GM19395 (cell line): ENCODE measurements around the gene SRPK1.

Experiments used
- ATAC-seq: cut with Tn5 transposase; IDR thresholded peaks from one replicate; pipeline ENCODE4 v1.9.1; 2021; ENCODE audit warnings: mild to moderate bottlenecking, moderate library complexity; ENCODE audit not compliant: unreplicated experiment

The SRPK1 gene

DNA sequence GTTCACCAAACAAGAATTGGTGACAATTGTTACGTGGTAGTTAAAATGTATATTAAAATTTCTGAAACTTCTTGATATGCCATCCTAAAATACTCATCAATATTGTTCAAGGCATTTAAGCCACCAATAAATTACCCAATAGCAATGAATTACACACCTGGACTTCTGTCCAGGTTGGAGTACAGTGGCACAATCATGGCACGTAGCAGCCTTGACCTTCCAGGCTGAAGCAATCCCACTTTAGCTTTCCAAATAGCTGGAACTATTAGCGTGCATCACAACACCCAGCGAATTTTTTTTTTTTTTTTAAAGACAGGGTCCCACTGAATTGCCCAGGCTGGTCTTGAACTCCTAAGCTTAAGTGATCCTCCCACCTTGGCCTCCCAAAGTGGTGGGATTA is 17.2 kb downstream of the SRPK1 start:
- no peak for ATAC-seq

DNA sequence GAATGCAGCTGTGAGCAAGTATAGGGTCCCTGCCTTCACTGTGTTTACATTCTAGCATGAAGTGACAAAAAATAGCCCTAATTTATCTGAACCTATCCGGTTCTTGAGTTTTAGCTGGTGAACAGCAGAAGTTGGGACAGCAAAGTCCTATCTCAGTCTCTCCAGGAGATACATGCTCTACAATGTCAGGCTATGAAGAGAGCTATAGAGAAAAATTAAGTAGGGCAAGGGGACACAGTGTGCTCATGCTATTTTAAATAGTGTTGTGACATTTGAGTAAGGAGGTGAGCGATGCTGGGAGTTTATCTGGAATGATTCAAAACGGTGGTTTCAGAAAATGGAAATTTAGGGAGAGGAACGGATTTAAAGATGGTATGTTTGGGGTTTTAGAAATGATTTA is 20.4 kb downstream of the SRPK1 start:
- no peak for ATAC-seq

DNA sequence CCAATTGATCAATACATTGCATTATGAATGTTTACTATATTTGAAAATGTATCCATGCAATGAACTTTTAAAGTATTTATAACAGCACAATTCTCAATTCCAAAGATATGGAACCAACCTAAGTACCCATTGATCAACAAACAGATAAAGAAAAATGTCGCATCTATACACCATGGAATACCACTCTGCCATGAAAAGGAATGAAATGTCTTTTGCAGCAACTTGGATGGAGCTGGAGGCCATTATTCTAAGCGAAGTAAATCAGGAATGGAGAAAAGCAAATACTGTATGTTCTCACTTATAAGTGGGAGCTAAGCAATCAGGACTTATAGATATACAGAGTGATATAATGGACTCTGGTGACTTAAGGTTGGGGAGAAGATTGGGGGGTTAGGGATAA is 22.9 kb downstream of the SRPK1 start:
- ATAC-seq: no peak

DNA sequence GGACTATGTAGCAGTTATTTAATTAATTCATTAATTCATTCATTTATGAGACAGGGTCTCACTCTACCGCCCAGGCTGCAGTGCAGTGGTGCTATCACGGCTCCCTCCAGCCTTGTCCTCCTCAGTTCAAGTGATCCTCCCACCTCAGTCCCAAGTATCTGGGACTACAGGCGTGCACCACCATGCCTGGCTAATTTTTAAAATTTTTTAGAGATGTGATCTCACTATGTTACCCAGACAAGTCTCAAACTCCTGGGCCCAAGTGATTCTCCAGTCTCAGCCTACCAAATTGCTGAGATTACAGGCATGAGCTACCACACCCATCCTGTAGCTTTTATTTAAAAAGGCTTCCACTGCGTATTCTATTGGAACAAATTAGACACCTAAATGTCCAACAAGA is 23.4 kb downstream of the SRPK1 start:
- ATAC-seq: no peak

DNA sequence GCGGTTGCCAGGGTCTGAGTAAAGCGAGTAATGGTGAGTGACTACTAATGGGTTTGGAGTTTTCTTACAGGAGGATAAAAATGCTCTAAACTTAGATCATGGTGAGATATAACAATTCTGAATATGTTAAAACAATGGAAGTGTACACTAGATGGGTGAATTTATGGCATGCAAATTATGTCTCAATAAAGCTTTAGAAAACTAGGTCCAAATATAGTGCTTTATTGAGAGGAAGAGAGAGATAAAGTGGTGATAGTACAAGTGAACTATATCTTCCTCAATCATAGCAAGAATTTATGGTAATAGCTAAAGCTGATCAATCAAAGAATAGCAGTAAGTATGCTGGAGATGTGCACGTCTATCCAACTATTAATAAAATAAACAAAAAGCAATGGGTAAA is 23.9 kb downstream of the SRPK1 start:
- no peak for ATAC-seq

DNA sequence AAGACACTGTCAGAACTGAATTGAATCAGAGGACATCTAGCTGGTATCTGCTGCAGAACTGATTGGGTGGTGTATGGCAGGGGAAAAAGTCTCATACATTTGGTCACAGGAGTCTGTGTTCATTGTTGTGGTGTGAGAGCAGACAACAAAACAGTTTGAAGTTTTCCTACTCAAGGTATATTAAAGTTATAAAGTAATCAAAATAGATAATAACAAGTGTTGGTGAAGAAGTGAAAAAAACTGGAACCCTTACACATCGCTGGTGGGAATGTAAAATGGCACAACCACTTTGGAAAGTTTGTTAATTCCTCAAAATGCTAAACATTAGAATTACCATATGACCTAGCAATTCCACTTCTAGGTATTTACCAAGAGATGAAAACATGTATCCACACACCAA is 24.7 kb downstream of the SRPK1 start:
- ATAC-seq: no peak

DNA sequence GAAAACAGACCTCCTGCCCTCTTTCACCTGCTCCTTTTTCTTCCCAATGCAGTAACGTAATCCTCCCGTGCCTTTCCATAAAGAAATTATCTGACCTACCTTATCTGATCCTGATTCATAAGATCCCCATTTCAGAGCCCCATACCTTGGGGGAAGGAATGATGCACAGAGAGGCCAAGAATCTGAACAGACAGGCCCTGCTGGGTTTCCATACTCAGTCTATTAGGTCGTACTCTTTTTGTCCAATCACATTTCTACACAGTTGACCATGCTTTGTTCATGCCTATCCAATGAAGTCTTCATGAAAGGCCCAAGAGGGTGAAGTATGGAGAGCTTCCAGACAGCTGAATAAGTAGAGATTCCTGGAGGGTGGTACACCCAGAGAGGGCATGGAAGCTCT is 25.3 kb downstream of the SRPK1 start:
- ATAC-seq: no peak

DNA sequence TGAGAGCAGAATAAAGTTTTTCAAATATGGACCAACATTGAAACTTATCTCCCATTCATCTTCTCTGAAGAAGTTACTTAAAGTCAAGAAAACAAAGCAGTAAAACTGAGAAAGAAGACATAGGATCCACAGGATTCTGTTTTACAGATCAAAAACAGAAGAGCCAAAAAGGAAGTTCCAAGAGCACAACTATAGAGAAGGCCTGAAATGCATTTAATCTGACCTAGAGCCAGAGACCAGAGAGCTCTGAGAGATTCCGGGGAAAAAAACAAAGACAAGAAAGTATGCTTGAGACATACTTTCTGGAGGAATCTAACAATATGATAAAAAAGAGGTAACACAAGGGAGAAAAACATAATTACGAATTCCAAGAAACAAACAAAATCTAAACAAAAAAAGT is 26.1 kb downstream of the SRPK1 start:
- no peak for ATAC-seq

DNA sequence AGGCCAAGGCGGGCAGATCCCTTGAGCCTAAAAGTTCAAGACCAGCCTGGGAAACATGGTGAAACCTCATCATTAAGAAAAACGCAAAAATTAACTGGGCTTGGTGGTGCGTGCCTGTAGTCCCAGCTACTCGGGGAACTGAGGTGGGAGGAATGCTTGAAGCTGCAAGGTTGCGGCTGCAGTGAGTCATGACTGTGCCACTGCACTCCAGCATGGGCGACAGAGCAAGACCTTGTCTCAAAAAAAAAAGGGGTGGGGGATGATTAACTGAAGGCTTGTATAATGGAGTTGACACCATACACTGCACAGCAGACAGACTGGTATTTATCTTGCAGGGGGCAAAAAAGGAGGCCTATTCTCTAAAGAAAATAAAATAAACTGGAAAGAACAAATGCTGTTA is 27.7 kb downstream of the SRPK1 start:
- ATAC-seq: no peak

DNA sequence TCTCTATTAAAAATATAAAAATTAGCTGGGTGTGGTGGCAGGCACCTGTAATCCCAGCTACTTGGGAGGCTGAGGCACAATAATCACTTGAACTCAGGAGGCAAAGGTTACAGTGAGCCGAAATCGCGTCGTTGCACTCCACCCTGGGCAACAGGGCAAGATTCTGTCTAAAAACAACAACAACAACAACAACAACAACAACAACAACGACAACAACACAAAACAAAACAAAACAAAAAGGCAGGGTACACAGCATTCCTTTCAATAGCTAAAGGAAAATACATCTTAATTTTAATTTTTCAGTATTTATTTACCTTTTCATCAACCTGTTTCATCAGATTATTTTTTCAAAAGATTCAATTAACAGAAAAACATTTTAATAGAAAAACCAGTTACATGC is 28.4 kb downstream of the SRPK1 start:
- ATAC-seq: no peak

DNA sequence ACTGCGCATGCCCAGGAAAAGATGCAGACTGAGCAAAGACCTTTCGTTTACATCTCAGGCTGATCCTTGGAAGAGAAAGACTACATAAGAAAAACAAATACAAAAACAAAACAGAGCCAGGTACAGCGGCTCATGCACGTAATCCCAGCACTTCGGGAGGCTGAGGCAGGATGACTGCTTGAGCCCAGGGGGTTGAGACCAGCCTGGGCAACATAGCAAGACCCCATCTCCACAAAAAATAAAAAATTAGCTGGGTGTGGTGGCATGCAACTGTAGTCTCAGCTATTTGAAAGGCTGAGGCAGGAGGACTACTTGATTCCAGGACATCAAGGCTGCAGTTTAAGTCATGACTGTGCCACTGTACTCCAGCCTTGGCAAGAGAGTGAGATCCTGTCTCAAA is 41.7 kb downstream of the SRPK1 start:
- ATAC-seq: no peak

DNA sequence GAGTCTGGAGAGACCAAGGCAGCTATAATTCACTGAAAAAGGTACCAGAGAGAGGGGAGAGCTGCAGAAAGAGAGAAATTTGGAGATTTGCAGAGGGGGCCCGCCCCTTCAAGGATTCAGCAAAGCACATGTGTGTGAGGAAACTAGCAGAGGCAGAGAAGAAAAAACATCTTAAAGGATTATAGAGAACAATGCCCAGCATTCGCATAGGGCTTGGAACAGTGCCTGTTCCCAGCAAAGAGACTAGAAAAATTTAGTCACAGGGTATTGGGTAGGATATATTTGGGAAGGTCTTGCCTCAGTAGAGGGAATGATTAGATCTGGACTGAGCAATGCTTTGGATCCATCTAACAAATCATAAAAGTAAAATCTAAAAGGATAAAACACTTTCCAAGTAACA is 44.0 kb downstream of the SRPK1 start:
- ATAC-seq: no peak

DNA sequence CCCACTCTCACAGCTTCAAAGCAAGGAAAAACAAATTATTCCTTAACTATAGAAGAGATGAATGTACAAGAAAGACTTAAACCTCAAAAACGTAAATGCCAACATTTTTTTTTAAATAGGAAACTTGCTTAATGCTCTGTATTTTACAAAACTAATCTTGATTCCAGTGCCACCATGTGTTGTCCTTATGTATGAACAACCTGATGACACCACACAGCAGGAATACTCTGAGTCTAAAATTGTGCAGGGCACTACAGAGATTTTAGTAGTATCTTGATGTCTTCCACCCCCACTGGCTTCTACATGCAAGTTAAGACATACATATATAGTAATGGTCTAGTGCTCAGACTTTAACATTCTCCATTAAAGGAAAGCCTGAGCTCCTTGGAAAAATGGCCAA is 46.2 kb downstream of the SRPK1 start:
- no peak for ATAC-seq

DNA sequence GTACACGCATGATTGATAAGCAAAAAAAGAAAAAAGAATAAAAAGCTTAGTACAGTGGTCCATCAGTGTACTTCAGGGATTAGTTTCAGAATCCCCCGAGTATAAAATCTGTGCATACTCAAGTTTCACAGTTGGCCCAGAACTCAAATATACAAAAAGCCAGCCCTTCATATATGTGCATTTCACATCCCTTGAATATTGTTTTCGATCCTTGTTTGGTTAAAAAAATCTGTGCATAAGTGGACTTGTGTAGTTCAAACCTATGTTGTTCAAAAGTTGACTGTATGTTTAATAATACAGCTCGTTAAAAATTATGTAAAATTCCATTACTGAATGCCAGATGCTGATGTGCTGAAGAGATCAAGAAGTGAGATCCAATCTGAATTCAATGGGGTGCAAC is 61.5 kb downstream of the SRPK1 start:
- no peak for ATAC-seq

DNA sequence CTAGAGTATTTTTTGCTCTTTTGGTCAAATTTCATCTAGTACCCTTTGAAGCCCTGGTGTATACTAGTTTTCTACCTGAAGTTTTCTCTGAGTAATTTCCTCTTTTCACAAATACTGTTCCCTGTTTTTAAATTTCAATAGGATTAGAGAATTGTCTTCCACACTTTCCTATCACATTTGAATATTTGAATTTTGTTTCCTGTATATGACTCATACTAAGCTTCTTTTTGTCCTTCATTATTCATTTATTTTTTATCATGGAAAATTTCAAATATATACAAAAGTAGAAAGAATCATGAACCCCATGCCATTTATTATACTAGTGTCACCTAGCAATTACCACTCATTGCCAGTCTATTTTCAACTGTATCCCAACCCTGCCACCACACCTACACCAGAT is 63.0 kb downstream of the SRPK1 start:
- no peak for ATAC-seq

DNA sequence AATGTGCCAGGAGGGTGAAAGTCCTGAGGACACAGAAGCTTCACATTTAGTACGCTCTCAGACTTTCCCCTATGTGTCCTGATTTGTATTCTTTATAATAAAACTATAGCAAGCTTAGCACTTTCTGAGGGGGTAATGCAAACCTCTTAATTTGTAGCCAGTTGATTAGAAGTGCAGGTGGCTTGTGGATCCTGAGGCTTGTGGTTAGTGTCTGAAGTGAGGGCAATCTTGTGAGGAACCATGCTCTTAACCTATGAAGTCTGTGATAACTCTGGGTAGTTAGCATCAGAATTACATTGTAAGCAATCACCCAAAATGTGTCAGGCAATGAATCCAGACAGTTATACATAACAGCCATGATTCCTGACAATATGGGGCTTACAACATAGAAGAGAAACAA is 64.6 kb downstream of the SRPK1 start:
- no peak for ATAC-seq

DNA sequence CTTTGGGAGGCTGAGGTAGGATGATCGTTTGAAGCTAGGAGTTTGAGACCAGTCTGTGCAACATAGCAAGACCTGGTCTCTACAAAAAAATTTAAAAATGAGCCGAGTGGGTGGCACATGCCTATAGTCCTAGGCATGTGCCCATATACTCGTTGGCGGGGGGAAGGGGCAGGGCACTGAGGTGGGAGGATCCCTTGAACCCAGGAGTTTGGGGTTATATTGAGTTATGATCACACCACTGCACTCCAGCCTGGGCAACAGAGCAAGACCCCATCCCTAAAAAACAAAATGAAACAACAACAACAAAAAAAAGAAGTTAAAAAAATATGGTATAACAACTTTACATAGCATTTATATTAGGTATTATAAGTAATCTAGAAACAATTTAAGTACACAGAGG is 67.9 kb downstream of the SRPK1 start:
- no peak for ATAC-seq

DNA sequence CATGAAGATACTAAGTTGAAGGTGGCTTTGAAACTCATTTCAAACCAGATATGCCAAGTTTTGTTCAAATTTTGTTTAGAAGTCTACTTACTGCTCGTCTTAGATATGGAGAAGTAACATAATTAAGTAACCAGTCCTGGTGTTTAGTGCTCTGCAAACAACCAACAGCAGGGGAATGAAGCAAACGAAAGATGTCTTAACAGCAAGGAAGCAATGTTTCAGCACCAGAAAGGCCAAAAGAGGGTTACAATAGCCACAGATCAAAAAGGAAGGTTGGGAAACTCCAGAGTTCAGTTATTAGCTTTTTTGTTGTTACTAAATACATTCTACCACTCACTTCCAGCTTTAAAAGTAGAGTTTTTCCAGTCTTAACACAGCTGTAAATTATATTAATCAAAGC is 70.7 kb downstream of the SRPK1 start:
- ATAC-seq: no peak

DNA sequence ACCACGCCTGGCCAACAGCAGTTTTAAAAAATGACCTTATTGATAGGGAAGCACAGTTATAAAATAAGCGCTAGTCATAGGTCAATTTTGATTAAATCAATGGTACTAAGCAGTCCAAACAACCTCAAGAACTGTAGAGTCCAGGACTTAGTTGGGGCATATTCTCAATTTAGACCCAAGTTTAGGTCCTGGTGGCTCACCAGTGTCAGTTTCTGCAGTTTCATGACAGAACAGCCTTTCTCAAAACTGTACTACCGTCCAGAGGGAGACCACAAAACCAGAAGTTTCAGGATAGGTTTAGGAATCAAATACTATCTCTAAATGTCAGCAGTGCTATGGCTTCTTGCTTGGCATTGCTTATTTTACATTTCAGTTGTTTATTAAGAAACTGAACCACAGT is 76.6 kb downstream of the SRPK1 start:
- no peak for ATAC-seq

DNA sequence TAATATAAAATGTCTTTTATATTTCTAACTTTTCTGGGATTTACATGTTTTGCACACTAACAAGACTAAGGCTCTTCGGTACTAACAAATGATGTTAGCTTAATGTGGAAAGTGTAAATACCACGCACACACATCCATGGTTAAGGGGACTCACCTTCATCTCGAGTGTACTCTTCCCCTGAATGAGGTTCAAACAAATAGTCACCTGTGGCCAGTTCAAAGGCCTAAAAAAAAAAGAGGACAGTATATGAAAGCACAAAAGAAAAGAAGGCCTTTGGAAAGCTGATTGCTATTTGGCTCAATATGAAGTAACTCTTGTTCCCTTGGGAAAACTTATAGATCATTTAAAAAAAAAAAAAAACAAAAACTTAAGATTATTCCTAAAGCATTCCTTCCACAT is 78.5 kb downstream of the SRPK1 start:
- no peak for ATAC-seq

DNA sequence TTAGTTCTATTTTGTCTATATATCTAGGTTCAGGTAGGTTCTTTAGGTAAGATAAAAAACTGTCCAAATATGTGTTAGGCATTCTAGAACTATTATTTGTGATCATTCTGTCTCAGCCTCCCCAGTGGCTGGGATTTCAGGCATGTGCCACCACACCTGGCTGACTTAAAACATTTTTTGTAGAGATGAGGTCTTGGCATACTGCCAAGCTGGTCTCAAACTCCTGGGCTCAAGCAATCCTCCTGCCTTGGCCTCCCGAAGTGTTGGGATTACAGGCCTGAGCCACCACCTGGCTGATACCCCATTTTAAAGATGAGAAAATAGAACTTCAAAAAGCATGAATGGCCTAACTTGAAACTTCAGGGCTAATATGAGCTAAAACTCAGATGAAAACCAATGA is 81.9 kb downstream of the SRPK1 start:
- no peak for ATAC-seq

DNA sequence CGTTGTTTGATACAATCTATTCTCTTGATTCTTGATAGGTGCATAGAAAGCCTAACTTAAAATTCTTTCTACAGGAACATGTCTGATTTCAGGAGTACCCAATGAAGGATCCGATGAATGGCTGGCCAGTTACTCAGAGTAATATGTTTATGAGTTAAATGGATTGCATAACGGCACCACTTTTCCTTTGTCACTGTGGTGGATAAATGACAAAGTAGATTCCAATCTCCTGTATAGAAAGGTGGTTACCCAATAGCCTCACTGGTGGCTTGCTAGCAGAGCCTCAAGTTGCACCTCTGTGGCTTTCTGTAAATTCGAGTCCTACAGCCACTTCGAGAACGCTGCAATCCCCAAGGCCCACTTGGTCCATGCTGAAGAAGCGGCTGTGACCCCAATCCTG is 87.4 kb downstream of the SRPK1 start:
- ATAC-seq: no peak

DNA sequence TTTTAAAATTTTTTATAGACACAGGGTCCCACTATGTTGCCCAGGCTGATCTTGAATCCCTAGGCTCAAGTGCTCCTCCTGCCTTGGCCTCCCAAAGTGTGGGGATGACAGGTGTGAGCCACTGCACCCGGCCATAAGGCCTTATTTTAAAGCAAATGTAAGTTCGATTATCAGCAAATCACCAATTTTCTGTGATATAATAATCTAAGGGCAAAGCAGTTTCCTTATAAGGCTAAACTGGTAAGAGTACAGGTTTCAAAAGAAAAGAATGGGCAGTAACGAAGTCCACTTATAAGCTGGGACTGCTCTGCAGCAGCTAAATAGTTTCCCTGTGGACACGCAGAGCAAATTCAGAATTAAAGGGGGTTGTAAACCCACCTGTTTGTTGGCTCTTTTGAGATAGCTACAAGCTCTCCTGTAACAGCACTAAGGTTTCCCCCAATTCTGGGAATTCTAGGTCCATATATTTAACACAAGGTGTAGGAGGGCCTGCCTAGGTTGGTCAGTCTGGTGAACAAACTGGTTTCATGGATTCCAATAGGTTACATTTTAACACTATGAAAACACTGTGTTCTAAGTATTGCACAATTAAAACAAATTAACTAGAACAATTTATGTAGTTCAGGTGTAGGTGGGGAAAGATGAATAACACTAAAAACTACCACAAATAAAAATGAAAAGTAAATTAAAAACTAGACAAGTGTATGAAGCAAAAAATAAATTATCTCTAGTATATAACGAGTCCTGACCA is 89.5 kb downstream of the SRPK1 start:
- no peak for ATAC-seq
